Suppressor macrophage (primary cell): ENCODE data around the gene LINC00632.
A peak's percentile ranks its signal among the peaks of the same experiment; 100 is the strongest.

Experiments
- DNase-seq, 4 experiments: peaks; one replicate each; pipeline ENCODE4 v3.0.0-alpha.2; 2020 to 2022

Gene LINC00632

DNA sequence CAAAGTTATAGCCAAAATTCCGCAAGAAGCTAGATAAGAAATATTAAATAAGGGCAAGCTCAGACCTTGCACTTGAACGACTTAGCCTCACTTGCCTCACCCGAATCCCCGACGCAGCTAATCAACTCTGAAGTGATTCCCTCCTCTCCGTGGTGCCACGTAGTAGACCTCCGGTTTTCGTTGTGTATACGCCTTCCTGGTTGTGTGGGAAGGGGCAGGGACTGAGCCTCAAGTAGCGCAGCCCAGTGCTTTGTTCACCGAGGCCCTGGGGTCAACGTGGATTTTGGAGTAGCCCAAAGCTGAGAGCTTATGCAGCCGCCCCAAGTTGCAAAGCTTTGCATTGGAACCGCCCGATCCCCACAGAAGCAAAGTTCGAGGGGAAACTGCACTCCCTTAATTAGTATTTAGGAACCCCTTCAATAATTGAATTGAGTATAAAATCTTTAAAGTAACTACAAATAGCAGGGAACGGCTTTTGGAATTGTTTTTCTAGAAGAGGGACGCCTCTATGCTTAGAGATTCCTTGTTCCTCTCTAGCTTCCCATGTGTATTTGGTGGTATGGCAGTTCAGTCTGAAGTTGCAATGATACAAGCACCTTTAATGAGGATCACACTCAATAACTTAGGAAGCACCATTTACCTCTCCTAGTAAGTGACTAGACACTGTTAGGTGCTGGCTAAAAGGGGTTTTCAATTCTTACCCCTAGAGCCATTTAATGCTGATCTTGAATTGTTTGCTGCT lies 55.7 kb downstream of the LINC00632 start:
- DNase-seq, result no peak

GRCh38 chrX:140766024-140766611 lies 56.6 kb downstream of the LINC00632 start:
- DNase-seq, result peak; percentile 40 to 59 (median 49)

DNA sequence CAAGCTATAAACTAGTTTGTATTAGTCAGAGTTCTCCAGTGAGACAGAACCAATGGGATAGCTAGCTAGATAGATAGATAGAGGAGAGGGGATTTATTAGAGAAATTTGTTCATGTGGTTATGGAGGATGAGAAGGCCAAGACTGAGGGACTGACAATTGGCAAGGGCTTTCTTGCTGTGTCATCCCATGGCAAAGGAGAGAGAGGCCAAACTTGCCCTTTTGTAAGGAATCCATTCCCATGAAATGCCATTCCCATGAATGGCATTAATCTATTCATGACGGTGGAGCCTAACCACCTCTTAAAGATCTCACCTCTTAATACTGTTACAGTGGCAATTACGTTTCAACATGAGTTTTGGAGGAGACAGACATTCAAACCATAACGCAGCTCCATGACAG lies 58.1 kb downstream of the LINC00632 start:
- no peak for DNase-seq

- DNase-seq, result no peak
These were observed 65.7 kb downstream of the LINC00632 start for GRCh38 chrX:140775211-140775610.

DNA sequence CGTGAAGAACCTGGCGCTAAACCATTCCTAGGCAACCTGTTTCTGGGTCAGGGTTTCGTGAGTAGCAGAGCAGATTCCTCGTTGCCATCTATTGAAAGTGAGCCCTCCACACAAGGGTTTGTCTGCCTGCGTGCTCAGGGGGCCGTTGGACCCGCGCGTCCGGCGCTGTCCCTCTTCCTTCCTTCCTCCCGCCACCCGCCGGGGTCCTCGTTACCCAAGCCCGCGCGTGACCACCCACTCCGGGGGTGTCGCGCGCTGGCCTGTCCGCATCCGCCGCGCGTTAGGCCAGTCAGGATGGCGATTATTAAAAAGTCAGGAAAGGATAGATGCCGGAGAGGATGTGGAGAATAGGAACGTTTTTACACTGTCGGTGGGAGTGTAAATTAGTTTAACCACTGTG lies 66.8 kb downstream of the LINC00632 start:
- no peak for DNase-seq

DNA sequence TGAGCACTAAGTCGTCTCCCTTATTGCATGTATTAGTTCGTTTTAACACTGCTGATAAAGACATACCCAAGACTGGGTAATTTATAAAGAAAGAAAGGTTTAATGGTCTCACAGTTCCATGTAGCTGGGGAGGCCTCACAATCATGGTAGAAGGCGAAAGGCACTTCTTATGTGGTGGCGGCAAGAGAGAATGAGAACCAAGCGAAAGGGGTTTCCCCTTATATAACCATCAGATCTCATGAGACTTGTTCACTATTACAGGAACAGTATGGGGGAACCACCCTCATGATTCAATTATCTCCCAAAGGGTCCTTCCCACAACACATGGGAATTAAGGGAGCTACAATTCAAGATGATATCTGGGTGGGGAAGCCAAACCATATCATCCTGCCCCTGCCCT lies 85.1 kb downstream of the LINC00632 start:
- DNase-seq, result no peak

GRCh38 chrX:140799216-140799615 lies 89.7 kb downstream of the LINC00632 start:
- no peak for DNase-seq

DNA sequence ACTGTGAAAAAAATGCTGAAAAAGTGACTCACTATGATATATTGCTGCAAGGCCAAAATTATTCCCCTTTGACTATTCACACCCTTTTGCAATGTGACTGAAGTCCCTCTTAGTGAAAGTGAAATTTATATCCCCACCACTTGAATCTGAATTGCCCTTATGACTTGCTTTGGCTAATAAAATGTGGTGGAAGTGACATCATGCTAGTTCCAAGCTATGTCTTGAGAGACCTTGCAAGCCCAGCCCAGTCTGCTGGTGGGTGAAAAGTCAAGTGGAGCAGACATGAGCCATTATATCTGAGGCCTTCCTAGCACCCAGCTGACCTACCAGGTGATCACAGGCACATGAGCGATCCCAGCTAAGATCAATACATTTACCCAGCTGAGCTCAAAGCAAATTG lies 94.7 kb downstream of the LINC00632 start:
- no peak for DNase-seq

GRCh38 chrX:140815868-140816267 lies 106.3 kb downstream of the LINC00632 start:
- DNase-seq, result no peak

DNA sequence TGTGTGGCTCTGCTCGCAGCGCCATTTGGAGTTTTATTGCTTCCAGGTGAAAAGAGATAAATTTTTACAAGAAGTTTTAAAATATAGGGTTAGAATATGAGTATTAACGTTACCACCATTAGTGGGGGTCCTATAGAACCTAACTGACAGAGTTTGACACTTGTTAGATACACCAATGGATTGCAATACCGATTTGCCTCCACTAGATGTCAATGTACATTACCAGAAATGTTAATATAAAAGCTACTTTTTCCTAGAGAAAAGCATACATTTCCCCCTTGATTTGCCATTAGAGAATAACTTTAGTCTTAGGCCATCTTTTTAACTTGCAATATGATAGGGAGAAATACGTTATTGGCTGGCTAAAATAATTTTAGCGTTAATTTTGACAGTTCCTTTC lies 108.4 kb downstream of the LINC00632 start:
- peak in 2 of 4 experiments; percentile 5 to 12 for DNase-seq

DNA sequence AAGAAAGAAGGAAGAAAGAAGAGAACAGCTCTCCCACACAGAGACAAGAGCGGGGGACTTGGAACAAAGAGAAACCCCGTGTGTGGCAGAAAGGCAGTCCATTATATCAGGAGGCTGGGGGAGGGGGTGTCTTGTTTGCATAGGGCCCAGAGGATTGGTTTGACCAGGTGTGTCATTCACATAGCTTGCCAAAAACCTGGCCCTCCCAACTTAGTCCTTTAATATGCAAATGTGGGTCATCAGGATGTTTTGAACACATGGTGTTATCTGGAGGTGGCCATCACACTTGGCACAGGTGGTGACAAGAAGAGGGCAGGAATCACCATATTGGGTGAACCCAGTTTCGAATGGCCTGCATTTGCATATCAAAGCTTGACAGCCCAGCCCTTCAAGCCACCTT lies 111.7 kb downstream of the LINC00632 start:
- no peak for DNase-seq

- DNase-seq, result no peak
These were observed 112.6 kb downstream of the LINC00632 start for GRCh38 chrX:140822184-140822583.

- DNase-seq, result no peak
These were observed 113.3 kb downstream of the LINC00632 start for GRCh38 chrX:140822861-140823260.

DNA sequence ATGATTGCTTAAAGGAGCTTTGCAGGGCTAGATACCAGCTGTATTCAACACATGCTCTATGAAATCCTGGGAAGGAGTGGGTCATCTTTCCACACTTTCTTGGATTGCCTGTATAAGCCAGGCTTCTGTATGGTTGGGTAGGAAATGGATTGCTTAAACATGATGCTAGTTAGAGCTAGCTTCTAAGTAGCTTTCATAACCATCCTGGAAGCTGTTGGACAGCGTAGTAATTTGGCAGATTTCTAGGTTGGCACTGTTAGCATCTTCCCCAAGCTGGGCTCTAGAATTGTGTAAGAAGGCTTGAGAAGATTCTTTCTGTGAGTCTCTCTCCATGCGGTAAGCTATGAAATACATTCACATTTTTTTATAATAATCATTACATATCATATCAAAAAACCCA lies 127.3 kb downstream of the LINC00632 start:
- DNase-seq, result no peak
